ENCODE results near the gene BCL11B. TPM values are rescaled to one million over a fixed set of nuclear protein-coding genes. Genes with fewer than 3 reads are reported as not detected.

The BCL11B gene
- total RNA-seq, 1 experiment from 2014 or later: 2.6 TPM

- H3K27ac ChIP-seq: no peak overlapping the region
- no peak overlapping the region for H3K4me3 ChIP-seq
- H3K27me3 ChIP-seq (replicated peaks): no peaks in the 10 kb centered on the region
- no peak for DNase-seq (ENCODE audit: low read depth in 1 of 2, low spot score in 2 of 2)
- H3K4me1 ChIP-seq (replicated peaks): no peaks in the 10 kb centered on the region; the same call in none of the 2 replicates
- no peaks in the 10 kb centered on the region for H3K9me3 ChIP-seq (replicated peaks)
- no peaks in the 10 kb centered on the region for H3K36me3 ChIP-seq
These were observed 21.3 kb downstream of the BCL11B start for GRCh38 chr14:99250636-99251208.

- Histone ChIP-seq H3K36me3 (no peaks in the 10 kb centered on the region), H3K9me3 (replicated peaks) (no peaks in the 10 kb centered on the region), H3K4me3 (no peak overlapping the region), H3K4me1 (replicated peaks) (no peaks in the 10 kb centered on the region; the same call in none of the 2 replicates), H3K27me3 (replicated peaks) (no peaks in the 10 kb centered on the region), H3K27ac (no peak overlapping the region)
- DNase-seq (ENCODE audit: low read depth in 1 of 2, low spot score in 2 of 2): no peak
These were observed 22.6 kb downstream of the BCL11B start for GRCh38 chr14:99249389-99249788.

- Histone ChIP-seq H3K4me1 (replicated peaks) (no peaks in the 10 kb centered on the region; the same call in none of the 2 replicates), H3K27ac (no peak overlapping the region), H3K27me3 (replicated peaks) (no peaks in the 10 kb centered on the region), H3K9me3 (replicated peaks) (no peaks in the 10 kb centered on the region), H3K4me3 (no peak overlapping the region), H3K36me3 (no peaks in the 10 kb centered on the region)
- no peak for DNase-seq (ENCODE audit: low read depth in 1 of 2, low spot score in 2 of 2)
These were observed 23.2 kb downstream of the BCL11B start for GRCh38 chr14:99248761-99249171.

DNA sequence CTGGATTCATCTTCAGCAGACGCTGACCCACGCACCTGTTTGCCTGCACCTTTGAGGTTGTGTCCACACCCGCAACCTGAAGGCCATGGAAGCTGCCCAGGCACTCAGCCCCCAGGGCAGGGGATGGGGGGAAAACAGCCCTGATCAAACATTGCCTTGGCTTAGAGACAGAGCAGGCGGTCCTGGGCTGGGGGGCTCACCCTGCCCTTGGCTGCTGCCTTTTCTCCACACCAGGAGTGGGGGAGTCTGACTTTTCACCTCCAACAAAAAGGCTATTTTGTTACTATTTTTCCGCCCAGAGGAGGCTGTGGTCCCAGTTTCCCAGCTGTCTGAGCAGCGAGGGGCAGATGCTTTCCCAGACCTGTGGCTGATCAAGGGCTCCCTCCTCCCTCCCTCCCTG, 24.2 kb downstream of the BCL11B start:
- Histone ChIP-seq H3K27ac (no peak overlapping the region), H3K4me3 (no peak overlapping the region), H3K36me3 (no peaks in the 10 kb centered on the region), H3K9me3 (replicated peaks) (no peaks in the 10 kb centered on the region), H3K27me3 (replicated peaks) (no peaks in the 10 kb centered on the region), H3K4me1 (replicated peaks) (no peaks in the 10 kb centered on the region; the same call in none of the 2 replicates)
- no peak for DNase-seq (ENCODE audit: low read depth in 1 of 2, low spot score in 2 of 2)

DNA sequence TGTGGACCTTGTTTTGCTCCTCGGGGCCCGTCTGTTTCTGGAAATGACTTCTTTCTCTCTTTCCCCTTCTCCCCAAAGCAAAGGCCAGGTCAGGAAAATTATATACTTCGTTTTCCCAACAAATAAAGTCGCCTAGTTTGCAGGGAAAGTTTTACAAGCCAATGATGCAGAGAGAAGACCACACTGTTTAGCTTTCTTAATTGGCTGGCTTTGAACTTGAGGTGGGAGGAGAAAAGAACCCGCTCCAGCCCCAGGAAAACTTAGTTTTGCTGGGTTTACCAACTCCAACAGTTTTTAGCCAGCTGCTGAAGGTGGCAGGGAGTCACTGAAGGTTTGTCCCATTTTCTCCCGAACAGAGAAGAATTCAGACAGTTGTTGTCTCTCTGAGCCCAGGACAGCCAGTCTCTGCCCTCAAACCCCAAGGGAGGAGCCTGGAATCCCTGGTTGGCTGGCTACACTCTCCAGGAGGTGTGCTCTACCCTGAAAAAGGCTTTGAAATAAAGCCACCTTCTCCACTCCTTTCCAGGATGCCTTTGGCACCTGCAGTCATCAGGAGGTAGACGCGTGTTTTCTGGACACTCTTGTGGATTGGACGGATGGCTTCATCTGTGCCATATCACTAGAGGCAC, 24.8 kb downstream of the BCL11B start:
- Histone ChIP-seq H3K4me1 (replicated peaks) (no peaks in the 10 kb centered on the region; the same call in none of the 2 replicates), H3K27me3 (replicated peaks) (no peaks in the 10 kb centered on the region), H3K9me3 (replicated peaks) (no peaks in the 10 kb centered on the region), H3K27ac (no peak overlapping the region), H3K36me3 (no peaks in the 10 kb centered on the region), H3K4me3 (no peak overlapping the region)
- DNase-seq (ENCODE audit: low read depth in 1 of 2, low spot score in 2 of 2): no peak

GRCh38 chr14:99246536-99247097, 25.4 kb downstream of the BCL11B start:
- no peaks in the 10 kb centered on the region for H3K27me3 ChIP-seq (replicated peaks)
- H3K27ac ChIP-seq: no peak overlapping the region
- no peaks in the 10 kb centered on the region for H3K9me3 ChIP-seq (replicated peaks)
- H3K4me3 ChIP-seq: no peak overlapping the region
- no peaks in the 10 kb centered on the region for H3K36me3 ChIP-seq
- no peaks in the 10 kb centered on the region; the same call in none of the 2 replicates for H3K4me1 ChIP-seq (replicated peaks)
- DNase-seq (ENCODE audit: low read depth in 1 of 2, low spot score in 2 of 2): no peak

GRCh38 chr14:99245564-99246511, 26.2 kb downstream of the BCL11B start:
- Histone ChIP-seq H3K9me3 (replicated peaks) (no peaks in the 10 kb centered on the region), H3K4me1 (replicated peaks) (no peaks in the 10 kb centered on the region; the same call in none of the 2 replicates), H3K27me3 (replicated peaks) (no peaks in the 10 kb centered on the region), H3K27ac (no peak overlapping the region), H3K4me3 (no peak overlapping the region), H3K36me3 (no peaks in the 10 kb centered on the region)
- no peak for DNase-seq (ENCODE audit: low read depth in 1 of 2, low spot score in 2 of 2)

- no peaks in the 10 kb centered on the region for H3K27me3 ChIP-seq (replicated peaks)
- no peak overlapping the region for H3K4me3 ChIP-seq
- H3K27ac ChIP-seq: no peak overlapping the region
- no peak for DNase-seq (ENCODE audit: low read depth in 1 of 2, low spot score in 2 of 2)
- H3K36me3 ChIP-seq: no peaks in the 10 kb centered on the region
- peaks cover 3% of the 10 kb centered on the region for H3K4me1 ChIP-seq (replicated peaks)
- no peaks in the 10 kb centered on the region for H3K9me3 ChIP-seq (replicated peaks)
These were observed 26.9 kb downstream of the BCL11B start for GRCh38 chr14:99244941-99245563.

DNA sequence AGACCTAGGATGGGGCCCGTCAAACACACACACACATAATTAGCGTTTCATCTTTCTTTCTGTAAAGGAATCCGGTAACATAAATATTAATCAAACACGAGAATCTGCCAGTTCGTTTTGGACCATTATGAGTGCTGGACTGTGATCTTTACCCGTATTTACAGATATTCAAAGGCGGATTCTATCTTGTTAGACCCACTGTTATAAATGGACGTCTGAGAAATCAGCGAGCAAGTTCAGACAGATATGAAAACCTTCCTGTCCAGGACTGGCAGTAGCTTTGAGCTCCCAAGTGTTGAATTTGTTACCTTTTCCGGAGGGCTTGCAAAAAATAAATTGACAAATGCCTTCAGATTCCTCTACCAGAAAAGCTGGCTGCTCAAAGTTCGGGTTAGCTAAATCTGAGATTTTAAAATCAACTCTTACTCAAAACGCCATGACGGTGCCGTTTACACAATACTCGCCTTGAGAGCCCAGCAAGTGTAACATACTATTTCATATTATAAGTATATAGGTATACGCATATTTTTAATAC, 27.6 kb downstream of the BCL11B start:
- DNase-seq (ENCODE audit: low read depth in 1 of 2, low spot score in 2 of 2): no peak
- H3K4me3 ChIP-seq: no peak overlapping the region
- no peaks in the 10 kb centered on the region for H3K9me3 ChIP-seq (replicated peaks)

DNA sequence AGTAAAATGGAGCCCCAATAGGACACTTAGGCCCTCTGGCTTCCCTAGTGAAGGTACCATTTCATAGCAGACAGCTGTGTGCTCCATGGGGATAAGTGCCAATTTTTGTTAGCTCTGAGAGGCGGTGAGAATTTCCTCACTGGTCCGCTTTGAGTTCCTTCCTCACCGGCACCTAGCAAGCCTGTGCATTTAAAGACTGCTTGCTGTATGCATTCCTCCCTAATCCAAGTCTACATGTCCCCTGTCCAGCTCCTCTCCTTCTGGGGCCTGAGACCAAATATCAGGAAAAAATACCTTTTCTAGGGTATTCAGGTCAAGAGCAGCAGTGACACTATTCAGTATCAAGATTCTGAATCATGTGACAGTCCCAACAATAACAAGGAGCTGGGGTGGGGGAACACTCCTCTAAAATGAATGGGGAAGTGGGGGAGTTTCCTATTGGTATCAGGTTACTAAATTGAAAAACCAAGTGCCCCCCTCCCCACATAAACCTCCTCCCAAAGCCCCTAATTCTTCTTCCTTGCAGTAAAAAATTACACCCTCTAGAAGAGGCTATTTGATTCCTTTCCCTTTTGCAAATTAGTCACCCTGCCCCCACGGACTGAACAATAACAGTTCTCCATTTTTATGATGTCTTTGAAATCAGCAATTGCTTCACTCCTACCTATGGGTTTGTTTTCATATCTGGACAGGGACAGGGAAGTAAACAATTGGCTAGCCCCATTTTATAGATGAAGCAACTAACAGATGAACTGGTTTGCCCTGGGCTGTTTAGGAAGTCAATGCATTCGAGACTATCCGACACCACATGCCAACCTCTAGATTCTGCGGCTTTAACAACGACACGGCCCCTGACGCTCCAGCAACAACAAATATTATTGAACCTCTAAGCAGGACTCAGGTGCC, 28.9 kb downstream of the BCL11B start:
- peaks cover 15% of the 10 kb centered on the region for H3K4me1 ChIP-seq (replicated peaks)
- no peaks in the 10 kb centered on the region for H3K9me3 ChIP-seq (replicated peaks)
- no peaks in the 10 kb centered on the region for H3K27me3 ChIP-seq (replicated peaks)
- H3K36me3 ChIP-seq: no peaks in the 10 kb centered on the region
- no peak overlapping the region for H3K27ac ChIP-seq
- H3K4me3 ChIP-seq: no peak overlapping the region
- DNase-seq (ENCODE audit: low read depth in 1 of 2, low spot score in 2 of 2): no peak

More for the DNA sequence above, 27.6 kb downstream of the BCL11B start:
- no peaks in the 10 kb centered on the region for H3K27me3 ChIP-seq (replicated peaks)
- peaks cover 9% of the 10 kb centered on the region for H3K4me1 ChIP-seq (replicated peaks)
- H3K36me3 ChIP-seq: no peaks in the 10 kb centered on the region
- no peak overlapping the region for H3K27ac ChIP-seq

- peaks cover 15% of the 10 kb centered on the region for H3K4me1 ChIP-seq (replicated peaks)
- H3K27ac ChIP-seq: no peak overlapping the region
- no peaks in the 10 kb centered on the region for H3K27me3 ChIP-seq (replicated peaks)
- H3K36me3 ChIP-seq: no peaks in the 10 kb centered on the region
- no peaks in the 10 kb centered on the region for H3K9me3 ChIP-seq (replicated peaks)
- no peak overlapping the region for H3K4me3 ChIP-seq
- DNase-seq (ENCODE audit: low read depth in 1 of 2, low spot score in 2 of 2): no peak
These were observed 29.8 kb downstream of the BCL11B start for GRCh38 chr14:99242238-99242637.

DNA sequence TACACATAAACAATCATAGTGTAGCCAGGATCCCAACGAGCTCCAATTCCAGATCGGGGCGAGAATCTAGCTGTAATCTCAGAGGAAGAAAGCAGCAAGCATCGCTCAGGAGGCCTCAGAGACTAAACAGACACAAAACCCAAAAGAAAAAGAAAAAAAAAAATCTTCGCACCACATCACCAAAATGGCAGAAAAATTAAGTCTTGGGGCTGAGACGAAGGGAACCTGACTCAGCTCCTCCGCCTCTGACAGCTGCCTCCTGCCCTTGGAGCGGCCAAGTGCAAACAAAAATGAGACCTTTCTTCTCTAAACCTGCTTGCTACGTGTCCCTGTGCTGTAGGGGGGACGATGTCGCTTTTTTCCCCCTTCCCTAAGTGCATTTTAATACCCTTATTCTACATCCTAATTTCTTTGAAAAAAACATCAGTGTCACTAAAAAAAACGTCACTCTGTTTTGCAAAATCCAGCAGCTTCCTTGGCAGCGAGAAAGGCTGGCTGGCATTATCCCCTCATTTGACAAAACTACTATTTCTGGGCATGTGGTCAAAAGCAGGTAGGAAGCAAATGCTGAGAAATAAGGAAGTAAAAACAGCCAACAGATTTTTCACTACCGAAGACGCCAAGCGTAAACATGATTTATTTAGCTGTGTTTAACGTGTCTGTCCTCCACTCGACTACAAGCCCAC, 30.5 kb downstream of the BCL11B start:
- H3K27ac ChIP-seq: no peak overlapping the region
- no peak overlapping the region for H3K4me3 ChIP-seq
- no peaks in the 10 kb centered on the region for H3K9me3 ChIP-seq (replicated peaks)
- no peaks in the 10 kb centered on the region for H3K36me3 ChIP-seq
- H3K4me1 ChIP-seq (replicated peaks): peaks cover 15% of the 10 kb centered on the region
- no peak for DNase-seq (ENCODE audit: low read depth in 1 of 2, low spot score in 2 of 2)
- no peaks in the 10 kb centered on the region for H3K27me3 ChIP-seq (replicated peaks)

All from SJSA1 (cell line).